Measurements from ENCODE around the gene SLAMF6. TPM values are rescaled to one million over a fixed set of nuclear protein-coding genes. Genes with fewer than 3 reads are reported as not detected.
"Not testable (repeated sequence)": the region's sequence is repeated elsewhere in the genome, so short reads cannot be mapped to it uniquely, and the experiment has no call there.

Gene SLAMF6
- 10 to 100 TPM; 28.8 to 31.0 TPM for total RNA-seq

GRCh38 chr1:160522622-160523345 is at the start of gene SLAMF6:
SLAMF6 (minus strand) TSS chr1:160523255; CDS start chr1:160523192, 63 bp downstream.
- H3K4me1 Mint-ChIP-seq: peaks cover 64% of the 10 kb centered on the region
- DNase-seq: peak; percentile 72
- peak within 1 kb of the TSS; percentile 96 for H3K27ac Mint-ChIP-seq
- no peaks in the 10 kb centered on the region for H3K27me3 Mint-ChIP-seq
- peak; percentile 57 for ATAC-seq
- peaks cover 5% of the 10 kb centered on the region for H3K9me3 Mint-ChIP-seq (ENCODE audit: low read depth)
- H3K4me3 Mint-ChIP-seq: peak within 1 kb of the TSS; percentile 88
- H3K36me3 Mint-ChIP-seq: peaks cover 37% of the 10 kb centered on the region
- CTCF ChIA-PET: interaction anchor here (0.7 to 2.5 kb wide), 13 partner anchors 13 to 102 kb away, joined by 3 to 18 read pairs (median 3); no protein-coding TSS in a partner anchor

- DNase-seq: no peak
- Mint-ChIP-seq H3K9me3 (ENCODE audit: low read depth) (no peaks in the 10 kb centered on the region), H3K27me3 (no peaks in the 10 kb centered on the region), H3K36me3 (peaks cover 47% of the 10 kb centered on the region), H3K4me1 (peaks cover 90% of the 10 kb centered on the region), H3K27ac (peak overlapping the region; percentile 0), H3K4me3 (no peak overlapping the region)
- ATAC-seq: no peak
- CTCF ChIA-PET: interaction anchor here (2.4 kb wide), 1 partner anchor 11 kb away, joined by 10 read pairs; no protein-coding TSS in a partner anchor
Measured at GRCh38 chr1:160570840-160571239, 47.8 kb upstream of the SLAMF6 start.

- Mint-ChIP-seq H3K27ac (peak overlapping the region; percentile 79), H3K4me3 (peak overlapping the region; percentile 2), H3K9me3 (ENCODE audit: low read depth) (no peaks in the 10 kb centered on the region), H3K27me3 (no peaks in the 10 kb centered on the region), H3K36me3 (peaks cover 48% of the 10 kb centered on the region), H3K4me1 (peaks cover 89% of the 10 kb centered on the region)
- DNase-seq (no peak), ATAC-seq (no peak)
- CTCF ChIA-PET: interaction anchor here (1.1 to 2.4 kb wide), 4 partner anchors 10 to 105 kb away, joined by 3 to 10 read pairs (median 4); no protein-coding TSS in a partner anchor
Measured at GRCh38 chr1:160569806-160570205, 46.8 kb upstream of the SLAMF6 start.

GRCh38 chr1:160567858-160568682 is 45.0 kb upstream of the SLAMF6 start:
- DNase-seq: peak; percentile 89
- Mint-ChIP-seq H3K4me1 (peaks cover 91% of the 10 kb centered on the region), H3K27me3 (no peaks in the 10 kb centered on the region), H3K27ac (peak overlapping the region; percentile 99), H3K36me3 (peaks cover 57% of the 10 kb centered on the region), H3K9me3 (ENCODE audit: low read depth) (peaks cover 4% of the 10 kb centered on the region), H3K4me3 (peak overlapping the region; percentile 58)
- ATAC-seq: peak; percentile 95
- CTCF ChIA-PET: interaction anchor here (0.6 to 2.2 kb wide), 6 partner anchors 10 to 529 kb away, joined by 3 to 11 read pairs (median 3); no protein-coding TSS in a partner anchor

GRCh38 chr1:160567341-160567740 is 44.3 kb upstream of the SLAMF6 start:
- Mint-ChIP-seq H3K4me3 (peak overlapping the region; percentile 58), H3K27me3 (no peaks in the 10 kb centered on the region), H3K4me1 (peaks cover 88% of the 10 kb centered on the region), H3K9me3 (ENCODE audit: low read depth) (peaks cover 7% of the 10 kb centered on the region), H3K36me3 (peaks cover 58% of the 10 kb centered on the region), H3K27ac (peak overlapping the region; percentile 99)
- ATAC-seq: peak; percentile 6
- DNase-seq: no peak
- CTCF ChIA-PET: interaction anchor here (1.0 to 18.7 kb wide), 4 partner anchors 8 to 40 kb away, joined by 4 to 120 read pairs (median 7); partner anchors contain the start of gene CD84

GRCh38 chr1:160565564-160565963 is 42.5 kb upstream of the SLAMF6 start:
- peaks cover 57% of the 10 kb centered on the region for H3K36me3 Mint-ChIP-seq
- peaks cover 7% of the 10 kb centered on the region for H3K9me3 Mint-ChIP-seq (ENCODE audit: low read depth)
- H3K27ac Mint-ChIP-seq: peak overlapping the region; percentile 70
- no peak for DNase-seq
- no peaks in the 10 kb centered on the region for H3K27me3 Mint-ChIP-seq
- no peak for ATAC-seq
- CTCF ChIA-PET: interaction anchor here (1.0 to 18.7 kb wide), 5 partner anchors 10 to 107 kb away, joined by 3 to 120 read pairs (median 8); partner anchors contain the start of gene CD84
- H3K4me3 Mint-ChIP-seq: no peak overlapping the region
- peaks cover 88% of the 10 kb centered on the region for H3K4me1 Mint-ChIP-seq

GRCh38 chr1:160563230-160563629 is 40.2 kb upstream of the SLAMF6 start:
- not testable (repeated sequence) for H3K9me3 Mint-ChIP-seq (ENCODE audit: low read depth); H3K4me3 Mint-ChIP-seq; H3K27me3 Mint-ChIP-seq; DNase-seq; H3K27ac Mint-ChIP-seq; ATAC-seq
- Mint-ChIP-seq H3K36me3 (peaks cover 57% of the 10 kb centered on the region), H3K4me1 (peaks cover 87% of the 10 kb centered on the region)
- CTCF ChIA-PET: interaction anchor here (2.3 to 24.3 kb wide), 4 partner anchors 12 to 49 kb away, joined by 8 to 337 read pairs (median 70); partner anchors contain the start of gene CD84

GRCh38 chr1:160562745-160563144 is 39.7 kb upstream of the SLAMF6 start:
- CTCF ChIA-PET: interaction anchor here (5.3 to 24.3 kb wide), 3 partner anchors 12 to 50 kb away, joined by 19 to 337 read pairs (median 120); partner anchors contain the start of gene CD84
- peaks cover 57% of the 10 kb centered on the region for H3K36me3 Mint-ChIP-seq
- not testable (repeated sequence) for H3K4me3 Mint-ChIP-seq

GRCh38 chr1:160560806-160561205 is 37.8 kb upstream of the SLAMF6 start:
- peaks cover 72% of the 10 kb centered on the region for H3K4me1 Mint-ChIP-seq
- peaks cover 56% of the 10 kb centered on the region for H3K36me3 Mint-ChIP-seq
- H3K27ac Mint-ChIP-seq: peak overlapping the region; percentile 94
- CTCF ChIA-PET: interaction anchor here (0.8 to 24.3 kb wide), 8 partner anchors 10 to 132 kb away, joined by 3 to 337 read pairs (median 8); partner anchors contain the start of gene CD84
- no peak for DNase-seq
- ATAC-seq: peak; percentile 34
- H3K27me3 Mint-ChIP-seq: no peaks in the 10 kb centered on the region
- peak overlapping the region; percentile 80 for H3K4me3 Mint-ChIP-seq
- H3K9me3 Mint-ChIP-seq (ENCODE audit: low read depth): peaks cover 7% of the 10 kb centered on the region

More at GRCh38 chr1:160562745-160563144, 39.7 kb upstream of the SLAMF6 start:
- not testable (repeated sequence) for H3K9me3 Mint-ChIP-seq (ENCODE audit: low read depth); ATAC-seq; DNase-seq; H3K27ac Mint-ChIP-seq; H3K27me3 Mint-ChIP-seq
- H3K4me1 Mint-ChIP-seq: peaks cover 87% of the 10 kb centered on the region

- no peak for DNase-seq
- peak; percentile 21 for ATAC-seq
- CTCF ChIA-PET: interaction anchor here (1.2 to 24.3 kb wide), 7 partner anchors 9 to 131 kb away, joined by 4 to 337 read pairs (median 10); partner anchors contain the start of gene CD84
- peak overlapping the region; percentile 94 for H3K27ac Mint-ChIP-seq
- peaks cover 54% of the 10 kb centered on the region for H3K36me3 Mint-ChIP-seq
- peak overlapping the region; percentile 80 for H3K4me3 Mint-ChIP-seq
- H3K27me3 Mint-ChIP-seq: no peaks in the 10 kb centered on the region
- H3K9me3 Mint-ChIP-seq (ENCODE audit: low read depth): peaks cover 7% of the 10 kb centered on the region
- H3K4me1 Mint-ChIP-seq: peaks cover 65% of the 10 kb centered on the region
Measured at GRCh38 chr1:160560045-160560705, 37.1 kb upstream of the SLAMF6 start.

- not testable (repeated sequence) for DNase-seq; ATAC-seq; H3K27me3 Mint-ChIP-seq; H3K9me3 Mint-ChIP-seq (ENCODE audit: low read depth)
- Mint-ChIP-seq H3K27ac (peak overlapping the region; percentile 94), H3K36me3 (peaks cover 48% of the 10 kb centered on the region), H3K4me3 (peak overlapping the region; percentile 80), H3K4me1 (peaks cover 59% of the 10 kb centered on the region)
- CTCF ChIA-PET: interaction anchor here (2.6 to 24.3 kb wide), 4 partner anchors 9 to 53 kb away, joined by 10 to 337 read pairs (median 70); partner anchors contain the start of gene CD84
Measured at GRCh38 chr1:160559437-160559836, 36.4 kb upstream of the SLAMF6 start.

- ATAC-seq: peak; percentile 55
- DNase-seq: no peak
- Mint-ChIP-seq H3K27me3 (no peaks in the 10 kb centered on the region), H3K27ac (peak overlapping the region; percentile 94), H3K4me3 (peak overlapping the region; percentile 80), H3K4me1 (peaks cover 54% of the 10 kb centered on the region), H3K9me3 (ENCODE audit: low read depth) (peaks cover 7% of the 10 kb centered on the region), H3K36me3 (peaks cover 46% of the 10 kb centered on the region)
- CTCF ChIA-PET: interaction anchor here (1.1 to 24.3 kb wide), 5 partner anchors 8 to 54 kb away, joined by 4 to 337 read pairs (median 19); partner anchors contain the start of gene CD84
Measured at GRCh38 chr1:160558660-160559380, 35.8 kb upstream of the SLAMF6 start.

All from activated CD8-positive, alpha-beta memory T cell treated with anti-CD3 and anti-CD28 coated beads, Interleukin-2, amount 10 ng/mL, durations not matched to agents 7 days and 5 days (primary cell).